Kidney epithelial cell (primary cell): Measurements from ENCODE around the gene RNF208. TPM values are rescaled to one million over a fixed set of nuclear protein-coding genes. Genes with fewer than 3 reads are reported as not detected.

ENCODE experiments used
- DNase-seq: peaks from one replicate; pipeline ENCODE4 v3.0.0-alpha.2; 2010; ENCODE audit warnings: low read depth
- H3K27me3 ChIP-seq: 2 replicates; pipeline ENCODE4 v1.6.0; 2011; ENCODE audit warnings: low read length; ENCODE audit not compliant: control insufficient read depth, insufficient read depth
- H3K36me3 ChIP-seq: 2 replicates; pipeline ENCODE4 v1.5.1; 2011; ENCODE audit warnings: low read length; ENCODE audit not compliant: control insufficient read depth, insufficient read depth
- H3K4me3 ChIP-seq: 2 replicates; pipeline ENCODE4 v1.5.1; 2011; ENCODE audit warnings: low read depth, mild to moderate bottlenecking, control low read depth, low read length
- CTCF ChIP-seq: IDR thresholded peaks from 2 replicates; pipeline ENCODE4 v1.5.1; 2011; ENCODE audit warnings: mild to moderate bottlenecking, moderate library complexity, low read length, control low read depth, inconsistent platforms; ENCODE audit not compliant: insufficient read depth, poor library complexity, severe bottlenecking
- total RNA-seq: library from RNA; depleted of rRNA; stranded (reverse); fragments of >200 nt; gene quantifications from 2 replicates; pipeline ENCODE4 v1.2.3, GENCODE V29; 2015

RNF208 gene
- total RNA-seq, 1 donor from 2014 or later, result 4.2 TPM

- DNase-seq, result no peak
Measured at GRCh38 chr9:137219757-137220316, 2.2 kb downstream of the RNF208 start.

GRCh38 chr9:137218754-137219271, 3.2 kb downstream of the RNF208 start:
- Histone ChIP-seq H3K27me3 (no peaks in the 10 kb centered on the region), H3K36me3 (no peaks in the 10 kb centered on the region), H3K4me3 (no peak overlapping the region)
- no peak for DNase-seq
- no peak for TF ChIP-seq CTCF

More at GRCh38 chr9:137219757-137220316, 2.2 kb downstream of the RNF208 start:
- H3K4me3 ChIP-seq, result no peak overlapping the region
- TF ChIP-seq CTCF, result no peak
- no peaks in the 10 kb centered on the region for H3K27me3 ChIP-seq
- no peaks in the 10 kb centered on the region for H3K36me3 ChIP-seq

- no peak for DNase-seq
- no peak for TF ChIP-seq CTCF
- H3K27me3 ChIP-seq, result no peaks in the 10 kb centered on the region
- no peaks in the 10 kb centered on the region for H3K36me3 ChIP-seq
- H3K4me3 ChIP-seq, result no peak overlapping the region
Measured at GRCh38 chr9:137218212-137218753, 3.8 kb downstream of the RNF208 start.

- TF ChIP-seq CTCF, result no peak
- Histone ChIP-seq H3K36me3 (no peaks in the 10 kb centered on the region), H3K4me3 (no peak overlapping the region), H3K27me3 (no peaks in the 10 kb centered on the region)
- no peak for DNase-seq
Measured at GRCh38 chr9:137217276-137218211, 4.5 kb downstream of the RNF208 start.

- DNase-seq, result no peak
- no peak for TF ChIP-seq CTCF
Measured at GRCh38 chr9:137216188-137216965, 5.7 kb downstream of the RNF208 start.

More at GRCh38 chr9:137216188-137216965, 5.7 kb downstream of the RNF208 start:
- no peaks in the 10 kb centered on the region for H3K27me3 ChIP-seq
- no peaks in the 10 kb centered on the region for H3K36me3 ChIP-seq
- H3K4me3 ChIP-seq, result no peak overlapping the region
